Endodermal cell (in vitro differentiated cells): ENCODE results near the gene MAPK8. TPM values are rescaled to one million over a fixed set of nuclear protein-coding genes. Genes with fewer than 3 reads are reported as not detected.

ENCODE experiments used
- DNase-seq: peaks from one replicate; pipeline ENCODE4 v3.0.0-alpha.2; 2017
- H3K27ac ChIP-seq: 2 replicates; pipeline ENCODE4 v1.5.1; 2013; ENCODE audit warnings: mild to moderate bottlenecking, low read depth, low read length, moderate library complexity
- H3K27me3 ChIP-seq: 2 replicates; pipeline ENCODE4 v1.6.1; 2013; ENCODE audit warnings: mild to moderate bottlenecking, low read length, moderate library complexity; ENCODE audit not compliant: insufficient read depth, control insufficient read depth, poor library complexity, severe bottlenecking
- H3K36me3 ChIP-seq: 2 replicates; pipeline ENCODE4 v1.7.0; 2013; ENCODE audit warnings: mild to moderate bottlenecking, low read length, moderate library complexity; ENCODE audit not compliant: control insufficient read depth, insufficient read depth
- H3K4me1 ChIP-seq: one replicate; pipeline ENCODE4 v1.7.0; 2013; ENCODE audit warnings: low read length; ENCODE audit not compliant: control insufficient read depth, insufficient read depth
- H3K4me3 ChIP-seq: 2 replicates; pipeline ENCODE4 v1.5.1; 2013; ENCODE audit warnings: mild to moderate bottlenecking, low read length, moderate library complexity
- H3K9ac ChIP-seq: 2 replicates; pipeline ENCODE4 v1.6.1; 2013; ENCODE audit warnings: mild to moderate bottlenecking, low read length, moderate library complexity; ENCODE audit not compliant: poor library complexity, severe bottlenecking; ENCODE audit errors: extremely low read depth
- H3K9me3 ChIP-seq: 2 replicates; pipeline ENCODE4 v1.6.1; 2013; ENCODE audit warnings: mild to moderate bottlenecking, low read length, moderate library complexity; ENCODE audit not compliant: control insufficient read depth
- H3K27ac Mint-ChIP-seq: 2 replicates; pipeline ENCODE4 v1.8.0; 2020; ENCODE audit warnings: mixed read lengths
- H3K27me3 Mint-ChIP-seq: 2 replicates; pipeline ENCODE4 v1.8.0; 2021; ENCODE audit warnings: mild to moderate bottlenecking, mixed read lengths; ENCODE audit not compliant: insufficient read depth
- H3K36me3 Mint-ChIP-seq: 2 replicates; pipeline ENCODE4 v1.8.0; 2020; ENCODE audit warnings: low read depth, mixed read lengths
- H3K4me1 Mint-ChIP-seq: 2 replicates; pipeline ENCODE4 v1.8.0; 2020; ENCODE audit warnings: mixed read lengths
- H3K4me3 Mint-ChIP-seq: 2 replicates; pipeline ENCODE4 v1.8.0; 2020; ENCODE audit warnings: mild to moderate bottlenecking, moderate library complexity, mixed read lengths
- H3K9me3 Mint-ChIP-seq: 2 replicates; pipeline ENCODE4 v1.8.0; 2020; ENCODE audit warnings: mild to moderate bottlenecking, mixed read lengths
- CTCF ChIP-seq: fragments of 200-600 bp; sonication (generic); conservative IDR thresholded peaks from 2 replicates; pipeline ENCODE4 v1.5.0; 2021; ENCODE audit warnings: antibody characterized with exemption, mild to moderate bottlenecking
- WGBS, 2 experiments: methylation state at CpG; one replicate each; pipeline versions ENCODE4 v1.1.5 to v1.1.7; 2013; ENCODE audit warnings: missing lambda C conversion rate in 2 of 2, mixed read lengths in 1 of 2; ENCODE audit not compliant: insufficient coverage in 1 of 2, insufficient read length in 1 of 2; 5-methylcytosine and 5-hydroxymethylcytosine counted together
- total RNA-seq, 2 donors: library from RNA; stranded (reverse); fragmentation: NEBNext Ultra II Directional in 1 of 2; extraction: Animal tissue kit (Norgen Biotek cat#: 25700) in 1 of 2; gene quantifications; 2 replicates in 1 of 2; 3 replicates in 1 of 2; pipeline ENCODE4 v1.2.1, GENCODE V29; 2021

The MAPK8 gene
- total RNA-seq, 2 donors from 2014 or later = 84.2 to 146 TPM

DNA sequence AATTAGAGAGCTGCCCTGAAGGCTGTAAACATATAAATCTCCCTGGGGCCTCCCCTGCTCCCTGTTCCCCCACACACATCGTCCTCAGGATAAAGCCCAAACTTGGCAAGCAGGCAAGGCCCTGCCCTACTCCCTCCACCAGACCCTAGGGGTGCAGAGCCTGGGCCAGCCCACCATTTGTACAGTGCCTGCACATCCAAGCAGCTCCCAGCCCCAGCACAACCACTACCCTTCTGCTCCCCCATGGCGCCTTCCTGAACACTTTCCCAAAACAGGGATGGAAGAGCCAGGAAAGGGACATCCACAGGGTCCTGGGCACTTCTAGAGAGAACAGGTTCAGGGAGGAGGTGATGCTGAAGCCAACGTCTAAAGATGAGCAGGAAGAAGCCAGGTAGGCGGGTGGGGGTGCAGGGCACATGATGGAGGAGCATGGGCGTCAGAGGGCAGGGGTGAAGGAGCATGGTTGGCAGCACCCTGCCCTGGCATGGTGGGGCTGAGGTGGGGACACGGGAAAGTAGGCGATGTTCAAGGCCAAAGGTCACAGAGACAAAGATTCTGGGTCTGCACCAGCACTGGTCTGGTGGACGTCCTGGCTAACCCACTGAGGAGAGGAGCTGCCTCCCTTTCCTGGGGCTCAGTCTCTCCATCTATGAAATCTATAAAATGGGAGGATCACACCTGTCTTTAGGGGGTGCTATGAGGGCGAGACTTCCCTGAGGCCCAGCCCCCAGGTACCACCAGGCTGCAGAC lies 157.8 kb downstream of the MAPK8 start:
- Histone ChIP-seq H3K36me3 (no peaks in the 10 kb centered on the region), H3K27me3 (peaks cover 18% of the 10 kb centered on the region), H3K9me3 (peaks cover 8% of the 10 kb centered on the region), H3K4me3 (no peak overlapping the region), H3K27ac (no peak overlapping the region), H3K4me1 (peaks cover 15% of the 10 kb centered on the region), H3K9ac (no peak overlapping the region)
- H3K27me3 Mint-ChIP-seq = peaks cover 5% of the 10 kb centered on the region
- peaks cover 5% of the 10 kb centered on the region for H3K9me3 Mint-ChIP-seq
- DNase-seq = peak; percentile 44
- no peak for TF ChIP-seq CTCF
- H3K36me3 Mint-ChIP-seq = no peaks in the 10 kb centered on the region
- 86 to 94% methylated on average over 6 to 9 of the region's 9 CpGs for WGBS, 2 experiments
- peaks cover 27% of the 10 kb centered on the region for H3K4me1 Mint-ChIP-seq
- H3K4me3 Mint-ChIP-seq = no peak overlapping the region
- H3K27ac Mint-ChIP-seq = no peak overlapping the region

DNA sequence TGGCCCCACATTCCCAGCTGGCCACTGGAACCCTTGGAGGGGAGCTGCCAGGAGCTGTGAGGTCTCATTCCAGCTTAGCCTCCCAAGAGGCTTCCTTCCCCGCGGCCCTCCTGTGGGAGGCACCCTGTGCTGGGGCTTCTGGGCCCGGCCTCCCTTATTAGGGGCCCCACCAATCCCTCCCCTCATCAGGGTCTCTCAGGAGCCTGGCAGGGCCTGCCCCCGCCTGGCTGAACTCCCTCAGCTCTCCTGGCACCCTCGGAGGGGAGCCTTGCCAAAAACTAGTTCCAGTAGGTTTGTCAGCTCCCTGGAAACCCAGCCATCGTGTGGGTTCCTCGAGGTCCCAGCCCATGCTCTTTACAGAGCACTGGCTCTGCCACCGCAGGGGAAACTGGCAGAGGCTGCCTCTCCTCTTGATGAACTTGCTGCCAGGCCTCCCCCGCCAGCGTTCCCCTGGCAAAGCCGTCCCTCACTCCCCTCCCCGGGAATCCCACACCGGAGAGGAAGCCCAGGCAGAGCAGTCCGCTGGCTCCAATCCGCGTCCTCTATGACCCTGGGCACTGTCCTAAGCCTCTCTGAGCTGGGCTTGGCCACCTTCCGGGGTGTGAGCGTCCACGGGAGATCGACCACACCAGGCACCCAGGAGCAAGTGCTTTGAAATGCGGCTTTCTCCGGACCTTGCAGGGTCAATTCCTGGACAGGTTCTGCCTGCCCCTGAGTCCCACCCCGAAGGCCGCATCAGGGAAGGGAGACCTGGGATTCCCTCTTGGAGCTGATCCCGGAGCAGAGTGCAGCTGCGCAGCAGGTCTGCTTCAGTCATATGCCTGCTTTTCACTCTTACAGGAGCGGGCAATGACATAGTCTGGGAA lies 158.6 kb downstream of the MAPK8 start:
- H3K9me3 Mint-ChIP-seq = peaks cover 4% of the 10 kb centered on the region
- peak; percentile 60 for DNase-seq

More for the DNA sequence above, 158.6 kb downstream of the MAPK8 start:
- 89 to 93% methylated on average over 22 to 27 of the region's 27 CpGs for WGBS, 2 experiments
- Mint-ChIP-seq H3K36me3 (no peaks in the 10 kb centered on the region), H3K4me3 (peak overlapping the region; percentile 26), H3K27me3 (peaks cover 5% of the 10 kb centered on the region), H3K4me1 (peaks cover 35% of the 10 kb centered on the region), H3K27ac (no peak overlapping the region)
- no peak overlapping the region for H3K27ac ChIP-seq
- no peaks in the 10 kb centered on the region for H3K36me3 ChIP-seq
- no peak overlapping the region for H3K9ac ChIP-seq
- no peak overlapping the region for H3K4me3 ChIP-seq
- H3K4me1 ChIP-seq = peaks cover 23% of the 10 kb centered on the region
- peaks cover 18% of the 10 kb centered on the region for H3K27me3 ChIP-seq
- no peak for TF ChIP-seq CTCF
- peaks cover 7% of the 10 kb centered on the region for H3K9me3 ChIP-seq
